GM12873 (cell line): ENCODE measurements around the gene IGSF8.
A peak's percentile ranks its signal among the peaks of the same experiment; 100 is the strongest.

Experiments
- TF ChIP-seq, protein P1 (sequence below): IDR thresholded peaks from 2 replicates; pipeline ENCODE4 v1.5.1; 2012; ENCODE audit warnings: low read depth, mild to moderate bottlenecking, moderate library complexity, low read length, control low read depth; ENCODE audit not compliant: insufficient read depth; ENCODE audit errors: missing control alignments

IGSF8 gene

GRCh38 chr1:160101037-160101716, 2.8 kb upstream of the IGSF8 start:
- TF ChIP-seq, protein P1, sequence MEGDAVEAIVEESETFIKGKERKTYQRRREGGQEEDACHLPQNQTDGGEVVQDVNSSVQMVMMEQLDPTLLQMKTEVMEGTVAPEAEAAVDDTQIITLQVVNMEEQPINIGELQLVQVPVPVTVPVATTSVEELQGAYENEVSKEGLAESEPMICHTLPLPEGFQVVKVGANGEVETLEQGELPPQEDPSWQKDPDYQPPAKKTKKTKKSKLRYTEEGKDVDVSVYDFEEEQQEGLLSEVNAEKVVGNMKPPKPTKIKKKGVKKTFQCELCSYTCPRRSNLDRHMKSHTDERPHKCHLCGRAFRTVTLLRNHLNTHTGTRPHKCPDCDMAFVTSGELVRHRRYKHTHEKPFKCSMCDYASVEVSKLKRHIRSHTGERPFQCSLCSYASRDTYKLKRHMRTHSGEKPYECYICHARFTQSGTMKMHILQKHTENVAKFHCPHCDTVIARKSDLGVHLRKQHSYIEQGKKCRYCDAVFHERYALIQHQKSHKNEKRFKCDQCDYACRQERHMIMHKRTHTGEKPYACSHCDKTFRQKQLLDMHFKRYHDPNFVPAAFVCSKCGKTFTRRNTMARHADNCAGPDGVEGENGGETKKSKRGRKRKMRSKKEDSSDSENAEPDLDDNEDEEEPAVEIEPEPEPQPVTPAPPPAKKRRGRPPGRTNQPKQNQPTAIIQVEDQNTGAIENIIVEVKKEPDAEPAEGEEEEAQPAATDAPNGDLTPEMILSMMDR: peak; percentile 97

- TF ChIP-seq, protein P1: no peak
Measured at GRCh38 chr1:160099716-160100375, 1.4 kb upstream of the IGSF8 start.

- TF ChIP-seq, protein P1: no peak
Measured at GRCh38 chr1:160098852-160099561, 588 bp upstream of the IGSF8 start.

DNA sequence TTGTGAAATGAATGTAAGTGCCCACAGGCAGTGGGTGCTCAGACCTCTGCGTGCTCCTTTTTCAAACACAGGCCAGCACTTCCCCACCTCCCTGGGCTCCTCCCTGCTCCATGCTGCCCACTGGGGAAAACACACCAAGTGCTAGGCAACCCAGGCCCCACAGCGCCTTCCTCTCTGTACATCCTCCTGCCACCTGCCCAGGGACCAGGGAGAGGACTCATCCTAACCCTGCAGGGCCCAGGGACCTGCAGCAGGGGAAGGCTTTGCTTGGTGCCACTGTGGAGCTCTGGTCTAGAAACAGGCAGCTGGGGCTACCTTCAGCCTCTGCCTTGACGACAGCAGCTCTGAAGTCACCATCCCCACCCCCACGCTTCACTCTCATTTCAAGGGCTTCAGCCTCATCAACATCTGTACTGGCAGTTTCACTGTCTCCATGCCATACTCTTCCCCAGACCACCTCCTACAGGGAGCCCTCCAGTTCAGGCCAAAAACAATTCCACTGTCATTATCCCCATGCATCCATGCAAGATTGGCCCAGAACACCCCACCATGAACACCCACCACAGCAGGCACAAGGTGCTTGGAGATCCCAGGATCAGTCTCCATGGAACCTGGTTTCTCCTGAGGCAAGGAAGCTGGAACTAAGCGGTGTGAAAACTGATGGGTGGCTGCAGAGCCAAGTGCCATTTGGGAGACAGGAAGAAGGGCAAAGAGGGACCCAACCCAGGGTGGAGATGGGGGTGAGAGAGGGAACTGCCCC, 1.1 kb downstream of the IGSF8 start:
- TF ChIP-seq, protein P1: no peak

DNA sequence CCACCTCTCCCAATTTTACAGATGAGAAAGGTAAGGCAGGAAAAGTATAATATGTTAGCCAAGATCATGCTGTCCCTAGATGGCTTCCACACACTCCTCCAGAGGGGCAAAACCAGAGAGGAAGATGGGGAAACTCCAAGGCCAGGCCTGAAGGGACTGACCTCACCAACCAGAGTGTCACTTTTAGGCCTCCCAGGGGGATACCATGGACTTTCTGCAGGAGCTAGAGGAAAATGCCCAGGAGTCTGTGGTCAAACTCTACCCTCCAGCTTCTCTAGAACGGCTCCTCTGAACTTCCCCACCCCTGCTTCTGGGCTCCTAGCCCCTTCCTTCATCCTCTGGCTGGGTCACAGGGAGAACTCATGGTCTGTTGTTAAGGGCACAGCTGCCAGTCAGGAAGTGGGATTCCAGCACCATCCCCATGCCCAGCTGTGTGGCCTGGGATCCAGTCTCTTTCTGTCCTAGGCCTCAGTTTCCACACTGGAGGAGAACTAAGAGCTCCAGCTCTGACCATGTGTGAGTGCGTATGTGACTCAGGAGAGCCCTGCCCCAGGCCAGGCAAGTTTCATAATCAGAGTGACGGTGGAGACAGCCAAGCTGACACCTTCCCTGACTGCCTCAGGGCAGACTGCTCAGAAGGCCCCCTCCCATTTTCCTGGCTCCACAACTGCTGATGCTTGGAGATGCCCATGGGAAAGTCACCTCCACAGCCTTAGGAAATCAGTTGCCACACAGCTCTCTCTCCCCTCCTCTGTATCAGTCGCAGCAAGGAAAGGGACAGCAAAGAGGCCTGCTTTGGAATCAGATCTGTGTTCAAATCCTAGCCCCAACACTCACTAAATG, 1.9 kb downstream of the IGSF8 start:
- TF ChIP-seq, protein P1: no peak

DNA sequence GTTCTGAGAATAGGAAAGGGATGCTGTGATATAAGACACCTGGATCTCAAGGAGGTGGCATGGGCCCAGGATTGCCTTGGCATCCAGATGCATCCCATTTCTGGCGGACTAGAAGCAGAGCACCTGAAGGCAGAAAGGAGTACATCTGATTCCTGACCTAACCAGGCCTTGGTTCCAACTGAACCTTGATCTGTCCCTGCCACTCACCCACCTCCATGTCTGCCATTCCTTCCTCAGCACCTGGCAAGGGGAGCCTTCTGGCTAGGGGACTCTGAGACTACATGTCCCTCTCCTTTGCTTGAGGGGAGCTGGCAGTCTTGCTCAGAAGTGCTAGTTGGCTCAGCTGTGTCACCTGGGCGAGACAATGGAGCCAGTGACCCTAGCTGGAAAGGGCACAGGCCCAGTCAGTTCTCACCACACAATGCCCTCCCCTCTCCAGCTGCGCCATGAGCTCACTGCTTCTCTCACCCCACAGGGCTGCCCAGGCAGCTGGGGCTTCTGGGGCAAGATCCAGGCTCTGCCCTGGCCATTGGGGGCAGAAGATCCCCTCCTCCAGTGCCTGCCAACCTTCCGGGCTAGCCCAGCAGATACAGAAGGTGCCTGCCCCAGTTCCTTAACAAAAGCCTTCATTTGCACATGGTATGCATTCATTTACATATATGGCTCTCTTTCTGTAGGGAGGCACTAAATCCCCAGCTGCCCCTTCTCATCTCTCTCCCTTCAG, 2.9 kb downstream of the IGSF8 start:
- TF ChIP-seq, protein P1: no peak
